Mesendoderm (in vitro differentiated cells): Measurements from ENCODE around the gene SLC35E4.

Experiments used
- DNase-seq: peaks from one replicate; pipeline ENCODE4 v3.0.0; 2013
- H2AK5ac ChIP-seq: 2 replicates; pipeline ENCODE4 v1.6.1; 2013; ENCODE audit warnings: low read length, inconsistent platforms
- H2BK120ac ChIP-seq: 2 replicates; pipeline ENCODE4 v1.6.1; 2013; ENCODE audit warnings: low read depth, mild to moderate bottlenecking, low read length, moderate library complexity, mixed read lengths
- H2BK15ac ChIP-seq: replicated peaks from 2 replicates; pipeline ENCODE4 v1.6.1; 2013; ENCODE audit warnings: low read depth, mild to moderate bottlenecking, moderate library complexity
- H2BK5ac ChIP-seq: 2 replicates; pipeline ENCODE4 v1.6.1; 2013; ENCODE audit warnings: low read length, inconsistent platforms
- H3K18ac ChIP-seq: 2 replicates; pipeline ENCODE4 v1.6.1; 2013; ENCODE audit warnings: mild to moderate bottlenecking, low read length, mixed read lengths
- H3K23ac ChIP-seq: one replicate; pipeline ENCODE4 v1.6.1; 2013; ENCODE audit warnings: low read length
- H3K27ac ChIP-seq: 2 replicates; pipeline ENCODE4 v1.5.1; 2013; ENCODE audit warnings: low read depth, mild to moderate bottlenecking, inconsistent platforms, low read length, moderate library complexity
- H3K27me3 ChIP-seq: 2 replicates; pipeline ENCODE4 v1.6.1; 2013; ENCODE audit warnings: low read length, control low read depth, mild to moderate bottlenecking, inconsistent platforms; ENCODE audit not compliant: insufficient read depth, poor library complexity
- H3K36me3 ChIP-seq: 2 replicates; pipeline ENCODE4 v1.6.1; 2013; ENCODE audit warnings: low read length, inconsistent platforms; ENCODE audit not compliant: control insufficient read depth, insufficient read depth
- H3K4ac ChIP-seq: one replicate; pipeline ENCODE4 v1.6.1; 2013; ENCODE audit warnings: low read depth, mild to moderate bottlenecking, low read length, moderate library complexity
- H3K4me1 ChIP-seq: 2 replicates; pipeline ENCODE4 v1.6.1; 2013; ENCODE audit warnings: low read depth, low read length, inconsistent platforms; ENCODE audit not compliant: control insufficient read depth
- H3K4me2 ChIP-seq: 2 replicates; pipeline ENCODE4 v1.6.1; 2013; ENCODE audit warnings: low read length
- H3K4me3 ChIP-seq: 2 replicates; pipeline ENCODE4 v1.5.1; 2013; ENCODE audit warnings: mild to moderate bottlenecking, low read length
- H3K56ac ChIP-seq: one replicate; pipeline ENCODE4 v1.6.1; 2013; ENCODE audit warnings: low read length
- H3K79me1 ChIP-seq: 2 replicates; pipeline ENCODE4 v1.6.1; 2013; ENCODE audit warnings: low read length, inconsistent platforms
- H3K79me2 ChIP-seq: 2 replicates; pipeline ENCODE4 v1.6.1; 2013; ENCODE audit warnings: mild to moderate bottlenecking, low read length; ENCODE audit not compliant: control insufficient read depth, insufficient read depth
- H3K9ac ChIP-seq: 2 replicates; pipeline ENCODE4 v1.6.1; 2013; ENCODE audit warnings: low read length, inconsistent platforms
- H4K5ac ChIP-seq: one replicate; pipeline ENCODE4 v1.6.1; 2013; ENCODE audit warnings: low read length
- H4K8ac ChIP-seq: one replicate; pipeline ENCODE4 v1.6.1; 2013; ENCODE audit warnings: low read depth, mild to moderate bottlenecking, control low read depth, low read length, moderate library complexity
- WGBS: extraction: QIAGEN DNeasy Blood & Tissue Kit; methylation state at CpG from one replicate; pipeline ENCODE4 v1.1.7; 2013; ENCODE audit warnings: low lambda C conversion rate, missing lambda C conversion rate; ENCODE audit not compliant: insufficient coverage; ENCODE audit errors: extremely low coverage; 5-methylcytosine and 5-hydroxymethylcytosine counted together

Gene SLC35E4

DNA sequence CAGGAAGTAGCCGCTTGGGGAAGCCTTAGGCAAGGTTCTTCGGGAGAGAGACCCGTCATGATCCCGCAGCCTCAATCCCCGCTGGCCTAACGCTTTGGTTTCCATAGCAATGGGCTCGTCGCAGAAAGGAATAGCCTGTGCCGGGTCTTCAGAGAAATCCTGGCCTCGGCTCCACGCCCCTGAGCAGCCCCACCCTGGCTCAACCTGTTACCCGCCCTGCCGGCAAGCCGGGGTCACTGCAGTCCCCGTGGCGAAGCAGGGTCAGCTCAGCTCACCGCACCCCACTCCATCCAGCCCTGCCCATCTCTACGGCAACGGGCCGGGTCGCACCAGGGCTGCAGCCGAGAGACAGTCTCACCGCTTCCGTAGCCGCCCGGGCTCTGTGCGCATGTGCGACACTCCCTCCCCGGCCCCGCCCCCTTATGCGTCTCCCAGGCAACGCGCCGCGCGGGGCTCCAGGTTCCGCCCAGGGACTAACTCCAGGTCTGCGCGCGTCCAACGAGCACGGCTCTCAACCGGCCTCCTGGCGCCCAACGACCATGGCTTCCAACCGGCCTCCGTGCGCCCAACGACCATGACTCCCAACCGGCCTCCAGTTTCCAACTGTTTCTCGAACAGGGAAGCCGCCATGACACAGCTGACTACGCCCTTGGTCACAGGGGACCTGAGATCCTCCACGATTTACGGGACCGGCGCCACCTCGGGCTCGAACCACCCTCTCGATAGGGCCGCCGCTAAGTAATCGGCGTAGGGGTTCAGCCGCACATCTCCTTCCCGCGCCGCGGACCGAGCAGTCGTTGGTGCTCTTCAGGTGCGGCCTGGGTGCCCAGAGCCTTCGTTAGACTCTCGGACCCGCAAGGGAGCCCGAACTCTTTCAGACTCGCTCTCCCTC is 32.2 kb downstream of the SLC35E4 start, which contains the start of gene DUSP18:
Gene DUSP18, minus strand, starts transcription at position 382 of the 892 bp plus-strand sequence. CDS start 3,872 bp downstream, outside the sequence.
- Histone ChIP-seq H3K27me3 (no peaks in the 10 kb centered on the region), H3K56ac (peak within 1 kb of the TSS; percentile 95), H4K5ac (no peak within 1 kb of the TSS), H3K18ac (no peak within 1 kb of the TSS), H3K36me3 (no peaks in the 10 kb centered on the region), H3K79me1 (no peaks in the 10 kb centered on the region), H2AK5ac (no peak within 1 kb of the TSS), H2BK15ac (no peak within 1 kb of the TSS), H3K4me3 (peak within 1 kb of the TSS; percentile 82), H3K4ac (no peak within 1 kb of the TSS), H3K4me1 (no peaks in the 10 kb centered on the region), H3K23ac (peak within 1 kb of the TSS; percentile 66), H4K8ac (no peak within 1 kb of the TSS), H3K27ac (no peak within 1 kb of the TSS), H2BK120ac (no peak within 1 kb of the TSS), H3K4me2 (peak within 1 kb of the TSS; percentile 89), H2BK5ac (no peak within 1 kb of the TSS), H3K79me2 (no peaks in the 10 kb centered on the region), H3K9ac (peak within 1 kb of the TSS; percentile 89)
- no CpG with 5 or more reads among the region's 77 CpGs for WGBS
- DNase-seq, result peak; percentile 96

GRCh38 chr22:30668386-30668710 is 32.8 kb downstream of the SLC35E4 start:
- Histone ChIP-seq H2BK5ac (no peak overlapping the region), H3K23ac (peak overlapping the region; percentile 66), H3K79me2 (no peaks in the 10 kb centered on the region), H3K4me1 (no peaks in the 10 kb centered on the region), H3K4ac (no peak overlapping the region), H3K36me3 (no peaks in the 10 kb centered on the region), H3K79me1 (no peaks in the 10 kb centered on the region), H3K18ac (no peak overlapping the region), H3K9ac (peak overlapping the region; percentile 89), H3K4me3 (peak overlapping the region; percentile 82), H2BK120ac (no peak overlapping the region), H3K27ac (no peak overlapping the region), H3K4me2 (peak overlapping the region; percentile 89), H2BK15ac (no peak overlapping the region), H3K27me3 (no peaks in the 10 kb centered on the region), H2AK5ac (no peak overlapping the region), H3K56ac (peak overlapping the region; percentile 95), H4K5ac (no peak overlapping the region), H4K8ac (no peak overlapping the region)
- WGBS, result no CpG with 5 or more reads among the region's 10 CpGs
- DNase-seq, result no peak

- Histone ChIP-seq H3K4me3 (no peak overlapping the region), H3K23ac (no peak overlapping the region), H3K36me3 (no peaks in the 10 kb centered on the region), H3K27me3 (no peaks in the 10 kb centered on the region), H3K4me2 (no peak overlapping the region), H2BK5ac (no peak overlapping the region), H4K8ac (no peak overlapping the region), H3K79me2 (no peaks in the 10 kb centered on the region), H2BK15ac (no peak overlapping the region), H3K27ac (no peak overlapping the region), H3K9ac (no peak overlapping the region), H3K4me1 (no peaks in the 10 kb centered on the region), H2AK5ac (no peak overlapping the region), H3K4ac (no peak overlapping the region), H2BK120ac (no peak overlapping the region), H3K79me1 (no peaks in the 10 kb centered on the region), H3K56ac (no peak overlapping the region), H4K5ac (no peak overlapping the region), H3K18ac (no peak overlapping the region)
- WGBS, result no CpG with 5 or more reads among the region's 3 CpGs
- DNase-seq, result no peak
Measured at GRCh38 chr22:30671071-30671470, 35.5 kb downstream of the SLC35E4 start.

DNA sequence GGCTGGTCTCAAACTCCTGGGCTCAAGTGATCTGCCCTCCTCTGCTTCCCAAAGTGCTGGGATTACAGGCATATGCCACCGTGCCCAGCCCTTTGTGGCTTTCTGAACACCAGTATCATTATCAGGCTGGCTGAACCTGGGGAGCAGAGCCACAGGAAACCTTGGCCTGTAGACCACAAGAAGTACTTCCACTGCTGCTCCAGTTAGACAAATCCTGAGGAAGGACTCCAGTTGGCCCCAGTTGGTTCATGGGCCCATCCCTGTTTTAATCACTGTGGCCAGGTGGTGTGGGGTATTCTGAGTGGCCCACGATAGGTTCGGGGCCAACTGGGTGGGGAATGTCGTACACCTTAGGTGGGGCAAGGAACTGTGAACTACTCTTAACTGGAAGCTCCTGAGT is 37.6 kb downstream of the SLC35E4 start:
- H3K56ac ChIP-seq, result no peak overlapping the region
- H3K4me1 ChIP-seq, result no peaks in the 10 kb centered on the region
- H2BK120ac ChIP-seq, result no peak overlapping the region
- H4K8ac ChIP-seq, result no peak overlapping the region
- H3K4me3 ChIP-seq, result no peak overlapping the region
- H3K4ac ChIP-seq, result no peak overlapping the region
- no peak overlapping the region for H2BK5ac ChIP-seq
- H3K18ac ChIP-seq, result no peak overlapping the region
- H2BK15ac ChIP-seq, result no peak overlapping the region
- no peaks in the 10 kb centered on the region for H3K36me3 ChIP-seq
- WGBS, result no CpG with 5 or more reads among the region's 4 CpGs
- DNase-seq, result no peak
- H4K5ac ChIP-seq, result no peak overlapping the region
- H3K23ac ChIP-seq, result no peak overlapping the region
- no peaks in the 10 kb centered on the region for H3K27me3 ChIP-seq
- H2AK5ac ChIP-seq, result no peak overlapping the region
- no peaks in the 10 kb centered on the region for H3K79me2 ChIP-seq
- H3K9ac ChIP-seq, result no peak overlapping the region
- H3K4me2 ChIP-seq, result no peak overlapping the region
- no peak overlapping the region for H3K27ac ChIP-seq
- H3K79me1 ChIP-seq, result no peaks in the 10 kb centered on the region

- Histone ChIP-seq H3K79me1 (no peaks in the 10 kb centered on the region), H3K4me2 (no peak overlapping the region)
Measured at GRCh38 chr22:30674482-30674881, 38.9 kb downstream of the SLC35E4 start.

More at GRCh38 chr22:30674482-30674881, 38.9 kb downstream of the SLC35E4 start:
- Histone ChIP-seq H2BK5ac (no peak overlapping the region), H3K23ac (no peak overlapping the region), H3K27me3 (no peaks in the 10 kb centered on the region), H3K4ac (no peak overlapping the region), H4K8ac (no peak overlapping the region), H3K4me3 (no peak overlapping the region), H2AK5ac (no peak overlapping the region), H3K9ac (no peak overlapping the region), H3K4me1 (no peaks in the 10 kb centered on the region), H3K56ac (no peak overlapping the region), H2BK15ac (no peak overlapping the region), H3K27ac (no peak overlapping the region), H4K5ac (no peak overlapping the region), H3K18ac (no peak overlapping the region), H2BK120ac (no peak overlapping the region), H3K79me2 (no peaks in the 10 kb centered on the region), H3K36me3 (no peaks in the 10 kb centered on the region)
- no peak for DNase-seq
- no CpG with 5 or more reads among the region's 6 CpGs for WGBS
